ENCODE measurements around the gene KAT2B.
A peak's percentile ranks its signal among the peaks of the same experiment; 100 is the strongest.

The KAT2B gene

DNA sequence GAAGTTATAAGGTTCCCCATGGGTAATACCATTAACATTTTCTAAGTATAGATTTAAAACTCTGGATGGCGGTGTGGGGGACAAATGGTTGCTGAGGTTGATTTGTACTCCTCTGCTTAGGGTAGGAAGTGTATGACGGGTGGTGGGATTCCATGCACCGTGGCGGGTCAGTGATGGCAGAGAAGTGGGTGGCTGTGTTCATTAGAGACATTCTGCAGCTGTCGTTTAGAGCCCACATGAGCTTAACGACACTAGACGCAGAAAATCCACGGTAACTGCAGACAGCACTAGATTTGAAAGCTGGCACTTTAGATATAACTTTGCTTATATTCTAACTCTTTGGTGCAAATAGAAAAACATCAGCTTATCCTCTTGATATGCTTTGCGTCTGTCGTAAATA is 108.2 kb downstream of the KAT2B start:
- DNase-seq: no peak

- no peak for DNase-seq
These were observed 113.8 kb downstream of the KAT2B start for GRCh38 chr3:20154078-20154477.

GRCh38 chr3:20154928-20155327 is 114.7 kb downstream of the KAT2B start:
- no peak for DNase-seq

DNA sequence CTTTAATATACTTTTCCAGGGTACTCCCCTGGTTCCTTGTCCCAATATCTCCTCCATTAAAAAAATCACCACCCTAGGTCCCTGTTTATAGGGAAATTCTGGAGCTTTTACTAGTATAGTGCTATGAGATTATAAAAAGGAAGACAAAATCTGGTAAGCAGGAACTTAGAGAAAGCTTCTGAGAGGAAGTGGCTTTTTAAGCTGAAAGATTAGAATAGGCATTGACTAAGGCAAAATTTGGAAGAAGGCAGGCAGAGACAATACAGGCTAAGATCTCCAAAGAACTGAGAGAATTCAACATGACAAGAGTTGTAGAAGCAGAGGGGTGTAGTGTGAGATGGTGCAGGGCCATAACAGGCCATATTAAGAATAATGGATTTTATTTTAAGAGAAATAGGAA is 120.0 kb downstream of the KAT2B start:
- no peak for DNase-seq

- no peak for DNase-seq
These were observed 121.5 kb downstream of the KAT2B start for GRCh38 chr3:20161714-20162113.

GRCh38 chr3:20173844-20174410 is 133.7 kb downstream of the KAT2B start:
- DNase-seq: no peak

- no peak for DNase-seq
These were observed 141.0 kb downstream of the KAT2B start for GRCh38 chr3:20181276-20181675.

DNA sequence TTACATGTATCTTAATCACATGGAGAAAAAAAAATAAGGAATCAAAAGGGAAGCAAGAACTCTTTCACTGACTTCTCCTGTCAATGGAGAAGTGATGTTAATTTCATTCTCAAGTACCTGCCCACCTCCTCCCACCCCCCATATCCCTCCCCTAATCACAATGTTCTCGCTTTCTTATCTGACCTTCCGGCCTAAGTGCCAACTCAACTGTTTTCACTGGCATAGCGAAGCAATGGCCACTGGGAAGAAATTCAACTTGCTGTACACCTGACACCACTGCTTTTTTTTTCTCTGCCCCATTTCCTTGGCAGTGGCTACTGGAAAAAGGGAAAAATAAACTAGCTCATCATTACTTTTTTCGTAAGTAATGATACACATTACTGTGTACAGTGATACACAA is 142.0 kb downstream of the KAT2B start:
- DNase-seq: no peak

GRCh38 chr3:20185331-20185678 is 145.1 kb downstream of the KAT2B start:
- no peak for DNase-seq

- DNase-seq: peak; percentile 96 to 97
These were observed 145.7 kb downstream of the KAT2B start, which contains the start of gene SGO1 for GRCh38 chr3:20185679-20186599. Gene SGO1, minus strand, starts transcription at chr3:20186206. Its CDS starts 2,179 bp downstream, at chr3:20184027.

DNA sequence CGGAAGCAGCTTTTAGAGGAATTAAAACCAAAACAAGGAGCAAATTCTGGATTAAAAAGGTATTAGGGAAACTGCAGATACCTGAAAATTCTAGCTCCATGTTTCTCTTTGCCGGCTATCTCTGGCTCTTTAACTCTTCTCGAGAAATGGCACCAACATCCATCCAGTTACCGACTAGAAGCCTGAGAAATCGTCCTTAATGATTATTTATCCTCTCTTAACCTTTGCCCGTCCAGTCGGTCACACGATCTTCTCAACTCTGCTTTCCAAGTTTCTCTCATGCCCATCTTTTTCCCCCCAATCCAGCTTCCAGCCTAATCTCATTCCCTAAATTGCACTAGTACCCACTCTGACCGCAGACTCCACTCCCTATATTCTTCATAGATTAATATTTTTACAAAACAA is 146.4 kb downstream of the KAT2B start:
- no peak for DNase-seq

DNA sequence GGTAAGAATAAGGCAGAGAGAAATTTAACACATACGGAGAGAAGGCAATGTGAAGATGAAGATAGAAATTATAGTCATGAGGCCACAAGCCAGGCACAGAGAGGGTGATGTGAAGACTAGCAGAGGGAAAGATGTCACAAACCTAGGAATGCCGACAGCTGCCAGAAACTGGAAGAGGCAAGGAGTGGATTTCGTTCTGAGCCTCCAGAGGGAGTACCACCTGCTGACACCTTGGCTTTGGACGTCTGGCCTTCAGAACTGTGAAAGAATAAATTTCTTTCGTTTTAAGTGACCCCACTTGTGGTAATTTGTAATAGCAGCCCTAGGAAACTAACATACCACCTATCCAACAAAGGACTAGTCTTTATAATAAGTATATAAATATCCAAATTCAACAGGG is 150.7 kb downstream of the KAT2B start:
- DNase-seq: peak in 1 of 2 experiments; percentile 22

DNA sequence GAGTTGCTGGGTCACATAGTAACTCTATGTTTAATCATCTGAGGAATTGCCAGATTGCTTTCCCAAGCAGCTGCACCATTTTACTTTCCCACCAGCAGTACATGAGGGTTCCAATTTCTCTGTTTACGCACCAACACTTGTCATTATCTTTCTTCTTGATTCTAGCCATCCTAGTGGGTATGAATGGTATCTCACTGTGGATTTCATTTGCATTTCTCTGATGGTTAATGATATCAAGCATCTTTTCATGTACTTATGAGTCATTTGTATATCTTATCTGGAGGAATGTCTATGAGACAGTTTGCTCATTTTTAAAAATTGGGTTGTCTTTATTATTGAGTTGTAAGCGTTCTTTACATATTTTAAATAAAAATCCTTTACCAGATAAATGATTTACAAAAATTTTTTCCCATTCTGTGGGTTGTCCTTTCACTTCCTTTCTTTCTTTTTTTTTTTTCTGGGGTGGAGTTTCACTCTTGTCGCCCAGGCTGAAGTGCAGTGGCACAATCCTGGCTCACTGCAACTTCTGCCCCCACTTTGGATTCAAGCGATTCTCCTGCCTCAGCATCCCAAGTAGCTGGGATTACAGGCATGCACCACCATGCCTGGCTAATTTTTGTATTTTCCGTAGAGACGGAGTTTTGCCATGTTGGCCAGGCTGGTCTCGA is 154.7 kb downstream of the KAT2B start:
- DNase-seq: no peak

DNA sequence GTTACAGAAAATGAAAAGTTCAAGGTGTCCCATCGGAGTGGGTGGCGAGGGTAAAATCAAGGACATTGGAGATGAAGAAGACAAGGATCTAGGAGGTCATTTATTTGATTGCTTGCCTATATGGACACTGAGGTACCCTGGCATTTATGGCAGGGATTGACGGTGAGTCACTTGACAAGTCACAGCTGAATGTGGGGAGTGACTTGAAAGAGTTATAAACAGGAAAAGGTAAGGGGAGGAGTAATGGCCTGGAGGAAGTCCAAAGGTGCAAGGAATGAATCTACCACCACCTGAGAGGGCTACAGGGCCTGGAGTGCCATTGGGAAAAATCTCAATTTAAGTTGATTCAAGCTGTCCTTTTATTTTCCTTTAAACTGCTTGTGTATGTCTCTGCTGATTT is 157.5 kb downstream of the KAT2B start:
- DNase-seq: no peak

DNA sequence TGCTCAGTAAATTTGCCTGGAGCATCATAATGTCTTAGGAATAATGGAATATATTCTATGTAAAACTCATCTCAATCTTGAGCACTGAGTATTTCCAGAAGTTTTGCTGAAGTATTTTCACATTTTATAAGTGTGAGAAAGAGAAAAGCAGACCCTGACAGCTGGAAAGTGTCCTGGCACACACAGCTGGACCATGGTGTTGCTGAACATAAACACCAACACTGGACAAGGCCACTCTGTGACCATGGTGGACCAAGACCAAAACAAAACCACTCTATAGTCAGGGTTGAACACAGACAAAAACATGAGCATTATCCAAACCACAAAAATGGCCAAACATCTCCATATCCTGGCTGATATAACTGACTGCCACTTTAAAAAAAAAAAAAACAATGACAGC is 160.9 kb downstream of the KAT2B start:
- DNase-seq: no peak
